ENCODE measurements around the gene SLC8B1. TPM values are rescaled to one million over a fixed set of nuclear protein-coding genes. Genes with fewer than 3 reads are reported as not detected.

SLC8B1 gene
- total and polyA plus RNA-seq, 4 donors: 9.9 to 23.8 (median 14.2) TPM

DNA sequence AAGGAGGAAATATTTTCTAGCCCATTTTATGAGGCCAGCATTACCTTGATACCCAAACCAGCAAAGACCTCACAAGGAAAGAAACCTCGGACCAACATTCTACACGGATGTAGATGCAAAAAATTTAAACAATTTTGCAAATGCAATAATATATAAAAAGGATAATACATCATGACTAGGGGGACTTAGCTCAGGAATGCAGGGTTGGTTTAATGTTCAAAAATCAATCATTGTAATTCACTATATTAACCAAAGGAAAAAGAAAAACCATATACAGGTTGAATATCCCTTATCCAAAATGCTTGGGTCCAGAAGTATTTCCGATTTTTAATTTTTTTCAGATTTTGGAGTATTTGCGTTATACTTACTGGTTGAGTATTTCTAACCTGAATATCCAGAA lies 80.6 kb downstream of the SLC8B1 start:
- TF ChIP-seq, protein P1, sequence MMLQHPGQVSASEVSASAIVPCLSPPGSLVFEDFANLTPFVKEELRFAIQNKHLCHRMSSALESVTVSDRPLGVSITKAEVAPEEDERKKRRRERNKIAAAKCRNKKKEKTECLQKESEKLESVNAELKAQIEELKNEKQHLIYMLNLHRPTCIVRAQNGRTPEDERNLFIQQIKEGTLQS (IDR thresholded peaks at IDR 0.05): no peak
- TF ChIP-seq HNF4A (conservative IDR thresholded peaks at IDR 0.05): no peak
- no peak for TF ChIP-seq SP1 (IDR thresholded peaks at IDR 0.05)
- no peak for TF ChIP-seq RXRA (IDR thresholded peaks at IDR 0.05)
- TF ChIP-seq FOXA2 (IDR thresholded peaks at IDR 0.05): no peak
- no peak for TF ChIP-seq RAD21 (IDR thresholded peaks at IDR 0.05)
- TF ChIP-seq, protein P2, sequence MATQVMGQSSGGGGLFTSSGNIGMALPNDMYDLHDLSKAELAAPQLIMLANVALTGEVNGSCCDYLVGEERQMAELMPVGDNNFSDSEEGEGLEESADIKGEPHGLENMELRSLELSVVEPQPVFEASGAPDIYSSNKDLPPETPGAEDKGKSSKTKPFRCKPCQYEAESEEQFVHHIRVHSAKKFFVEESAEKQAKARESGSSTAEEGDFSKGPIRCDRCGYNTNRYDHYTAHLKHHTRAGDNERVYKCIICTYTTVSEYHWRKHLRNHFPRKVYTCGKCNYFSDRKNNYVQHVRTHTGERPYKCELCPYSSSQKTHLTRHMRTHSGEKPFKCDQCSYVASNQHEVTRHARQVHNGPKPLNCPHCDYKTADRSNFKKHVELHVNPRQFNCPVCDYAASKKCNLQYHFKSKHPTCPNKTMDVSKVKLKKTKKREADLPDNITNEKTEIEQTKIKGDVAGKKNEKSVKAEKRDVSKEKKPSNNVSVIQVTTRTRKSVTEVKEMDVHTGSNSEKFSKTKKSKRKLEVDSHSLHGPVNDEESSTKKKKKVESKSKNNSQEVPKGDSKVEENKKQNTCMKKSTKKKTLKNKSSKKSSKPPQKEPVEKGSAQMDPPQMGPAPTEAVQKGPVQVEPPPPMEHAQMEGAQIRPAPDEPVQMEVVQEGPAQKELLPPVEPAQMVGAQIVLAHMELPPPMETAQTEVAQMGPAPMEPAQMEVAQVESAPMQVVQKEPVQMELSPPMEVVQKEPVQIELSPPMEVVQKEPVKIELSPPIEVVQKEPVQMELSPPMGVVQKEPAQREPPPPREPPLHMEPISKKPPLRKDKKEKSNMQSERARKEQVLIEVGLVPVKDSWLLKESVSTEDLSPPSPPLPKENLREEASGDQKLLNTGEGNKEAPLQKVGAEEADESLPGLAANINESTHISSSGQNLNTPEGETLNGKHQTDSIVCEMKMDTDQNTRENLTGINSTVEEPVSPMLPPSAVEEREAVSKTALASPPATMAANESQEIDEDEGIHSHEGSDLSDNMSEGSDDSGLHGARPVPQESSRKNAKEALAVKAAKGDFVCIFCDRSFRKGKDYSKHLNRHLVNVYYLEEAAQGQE (IDR thresholded peaks at IDR 0.05): no peak
- Histone ChIP-seq H3K4me3 (ENCODE audit: low read depth in 1 of 3, low read length in 3 of 3) (no peak overlapping the region), H3K9ac (ENCODE audit: low read depth in 1 of 2, low read length in 2 of 2) (no peak overlapping the region), H3K9me3 (ENCODE audit: control insufficient read depth in 4 of 4, low read length in 3 of 4) (peaks cover 0 to 6% (median 2%) of the 10 kb centered on the region in 4 donors), H3K27ac (ENCODE audit: low read depth in 1 of 2, low read length in 2 of 2) (no peak overlapping the region), H3K27me3 (ENCODE audit: control insufficient read depth in 4 of 4, insufficient read depth in 4 of 4, low read length in 3 of 4) (no peaks in the 10 kb centered on the region), H3K36me3 (ENCODE audit: control insufficient read depth in 4 of 4, insufficient read depth in 3 of 4, low read depth in 1 of 4, low read length in 3 of 4) (peaks cover 2 to 26% (median 9%) of the 10 kb centered on the region in 4 donors), H3K4me1 (ENCODE audit: control insufficient read depth in 4 of 4, insufficient read depth in 4 of 4, low read length in 3 of 4) (peaks cover 0 to 6% (median 2%) of the 10 kb centered on the region in 4 donors)
- WGBS: 97% methylated on average over 4 of the region's 4 CpGs
- DNase-seq (ENCODE audit: low spot score): no peak

DNA sequence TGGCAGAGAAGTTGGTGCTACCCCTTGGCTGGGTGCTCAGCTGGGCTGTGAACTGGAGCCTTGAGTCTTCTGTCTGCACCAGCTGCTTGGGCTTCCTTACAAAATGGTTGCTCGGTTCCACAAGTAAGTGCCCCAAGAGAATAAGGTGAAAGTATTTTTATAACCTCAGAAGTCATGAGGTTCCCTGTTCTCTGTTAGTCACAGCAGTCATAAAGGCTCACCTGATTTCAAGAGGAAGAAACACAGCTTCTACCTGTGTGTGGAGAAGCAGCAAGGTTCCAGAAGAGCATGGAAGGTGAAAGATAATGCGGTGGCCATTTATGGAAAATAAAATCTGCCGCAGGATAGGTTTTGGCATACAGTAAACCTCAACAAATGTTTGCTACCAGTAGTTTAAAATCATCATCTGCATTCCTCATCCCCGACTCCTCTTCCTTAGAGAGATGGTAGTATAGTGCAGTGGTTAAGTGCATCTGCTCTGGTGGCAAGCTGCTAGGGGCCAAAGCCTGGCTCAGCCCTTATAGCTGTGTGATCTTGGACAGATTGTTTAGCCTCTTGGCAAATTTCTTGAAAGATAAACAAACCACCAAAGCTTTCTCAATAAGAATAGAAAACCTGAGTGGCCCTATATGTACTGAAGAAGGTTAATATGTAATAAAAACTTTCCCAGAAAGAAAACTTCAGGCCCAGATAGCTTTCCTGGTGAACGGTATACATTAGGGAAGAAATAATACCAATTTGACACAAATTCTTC lies 81.2 kb downstream of the SLC8B1 start:
- 95% methylated on average over 5 of the region's 5 CpGs for WGBS
- H3K36me3 ChIP-seq (ENCODE audit: control insufficient read depth in 4 of 4, insufficient read depth in 3 of 4, low read depth in 1 of 4, low read length in 3 of 4): peaks cover 2 to 29% (median 10%) of the 10 kb centered on the region in 4 donors
- TF ChIP-seq, protein P1 (IDR thresholded peaks at IDR 0.05): no peak
- TF ChIP-seq HNF4G (IDR thresholded peaks at IDR 0.05): no peak
- TF ChIP-seq, protein P3, sequence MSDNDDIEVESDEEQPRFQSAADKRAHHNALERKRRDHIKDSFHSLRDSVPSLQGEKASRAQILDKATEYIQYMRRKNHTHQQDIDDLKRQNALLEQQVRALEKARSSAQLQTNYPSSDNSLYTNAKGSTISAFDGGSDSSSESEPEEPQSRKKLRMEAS (IDR thresholded peaks at IDR 0.05): no peak
- TF ChIP-seq YY1 (IDR thresholded peaks at IDR 0.05): no peak
- no peak for TF ChIP-seq FOXA2 (IDR thresholded peaks at IDR 0.05)
- TF ChIP-seq RAD21 (IDR thresholded peaks at IDR 0.05): no peak
- TF ChIP-seq HNF4A (conservative IDR thresholded peaks at IDR 0.05): no peak
- TF ChIP-seq GABPA (IDR thresholded peaks at IDR 0.05 in 1 of 2, conservative IDR thresholded peaks at IDR 0.05 in 1 of 2): no peak
- no peak for TF ChIP-seq NR2F2 (IDR thresholded peaks at IDR 0.05)
- no peak for TF ChIP-seq FOXA1 (IDR thresholded peaks at IDR 0.05)
- TF ChIP-seq, protein P2 (IDR thresholded peaks at IDR 0.05): no peak
- TF ChIP-seq, protein P4, sequence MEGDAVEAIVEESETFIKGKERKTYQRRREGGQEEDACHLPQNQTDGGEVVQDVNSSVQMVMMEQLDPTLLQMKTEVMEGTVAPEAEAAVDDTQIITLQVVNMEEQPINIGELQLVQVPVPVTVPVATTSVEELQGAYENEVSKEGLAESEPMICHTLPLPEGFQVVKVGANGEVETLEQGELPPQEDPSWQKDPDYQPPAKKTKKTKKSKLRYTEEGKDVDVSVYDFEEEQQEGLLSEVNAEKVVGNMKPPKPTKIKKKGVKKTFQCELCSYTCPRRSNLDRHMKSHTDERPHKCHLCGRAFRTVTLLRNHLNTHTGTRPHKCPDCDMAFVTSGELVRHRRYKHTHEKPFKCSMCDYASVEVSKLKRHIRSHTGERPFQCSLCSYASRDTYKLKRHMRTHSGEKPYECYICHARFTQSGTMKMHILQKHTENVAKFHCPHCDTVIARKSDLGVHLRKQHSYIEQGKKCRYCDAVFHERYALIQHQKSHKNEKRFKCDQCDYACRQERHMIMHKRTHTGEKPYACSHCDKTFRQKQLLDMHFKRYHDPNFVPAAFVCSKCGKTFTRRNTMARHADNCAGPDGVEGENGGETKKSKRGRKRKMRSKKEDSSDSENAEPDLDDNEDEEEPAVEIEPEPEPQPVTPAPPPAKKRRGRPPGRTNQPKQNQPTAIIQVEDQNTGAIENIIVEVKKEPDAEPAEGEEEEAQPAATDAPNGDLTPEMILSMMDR (IDR thresholded peaks at IDR 0.05; ENCODE audit: low read depth, low read length, missing input control): no peak
- TF ChIP-seq TAF1 (conservative IDR thresholded peaks at IDR 0.05): no peak
- DNase-seq (ENCODE audit: low spot score): no peak
- H3K9ac ChIP-seq (ENCODE audit: low read depth in 1 of 2, low read length in 2 of 2): no peak overlapping the region
- peaks cover 0 to 2% (median 0%) of the 10 kb centered on the region in 4 donors for H3K4me1 ChIP-seq (ENCODE audit: control insufficient read depth in 4 of 4, insufficient read depth in 4 of 4, low read length in 3 of 4)
- no peaks in the 10 kb centered on the region for H3K27me3 ChIP-seq (ENCODE audit: control insufficient read depth in 4 of 4, insufficient read depth in 4 of 4, low read length in 3 of 4)
- peaks cover 0 to 6% (median 2%) of the 10 kb centered on the region in 4 donors for H3K9me3 ChIP-seq (ENCODE audit: control insufficient read depth in 4 of 4, low read length in 3 of 4)
- H3K4me3 ChIP-seq (ENCODE audit: low read depth in 1 of 3, low read length in 3 of 3): no peak overlapping the region
- H3K27ac ChIP-seq (ENCODE audit: low read depth in 1 of 2, low read length in 2 of 2): no peak overlapping the region
